ENCODE results near the gene G6PC1.

DNA sequence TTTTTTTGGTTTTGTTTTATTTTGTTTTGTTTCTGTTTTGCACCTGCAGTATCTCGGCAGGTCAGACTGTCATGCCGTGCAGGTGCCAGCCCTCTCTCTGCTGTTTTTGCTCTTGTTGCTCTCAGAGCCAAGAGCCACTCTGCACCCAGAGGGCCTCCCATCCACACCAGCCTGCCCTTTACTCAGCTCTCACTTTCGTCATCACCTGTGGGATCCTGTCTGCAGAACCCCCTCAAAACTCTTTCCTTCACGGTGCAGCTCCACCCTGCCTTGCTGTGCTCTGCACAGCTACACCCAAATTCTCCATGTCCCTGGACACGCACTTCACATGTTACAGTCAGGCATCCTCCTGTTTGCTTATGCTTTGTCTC lies 47.0 kb upstream of the G6PC1 start:
- TF ChIP-seq, protein P1, sequence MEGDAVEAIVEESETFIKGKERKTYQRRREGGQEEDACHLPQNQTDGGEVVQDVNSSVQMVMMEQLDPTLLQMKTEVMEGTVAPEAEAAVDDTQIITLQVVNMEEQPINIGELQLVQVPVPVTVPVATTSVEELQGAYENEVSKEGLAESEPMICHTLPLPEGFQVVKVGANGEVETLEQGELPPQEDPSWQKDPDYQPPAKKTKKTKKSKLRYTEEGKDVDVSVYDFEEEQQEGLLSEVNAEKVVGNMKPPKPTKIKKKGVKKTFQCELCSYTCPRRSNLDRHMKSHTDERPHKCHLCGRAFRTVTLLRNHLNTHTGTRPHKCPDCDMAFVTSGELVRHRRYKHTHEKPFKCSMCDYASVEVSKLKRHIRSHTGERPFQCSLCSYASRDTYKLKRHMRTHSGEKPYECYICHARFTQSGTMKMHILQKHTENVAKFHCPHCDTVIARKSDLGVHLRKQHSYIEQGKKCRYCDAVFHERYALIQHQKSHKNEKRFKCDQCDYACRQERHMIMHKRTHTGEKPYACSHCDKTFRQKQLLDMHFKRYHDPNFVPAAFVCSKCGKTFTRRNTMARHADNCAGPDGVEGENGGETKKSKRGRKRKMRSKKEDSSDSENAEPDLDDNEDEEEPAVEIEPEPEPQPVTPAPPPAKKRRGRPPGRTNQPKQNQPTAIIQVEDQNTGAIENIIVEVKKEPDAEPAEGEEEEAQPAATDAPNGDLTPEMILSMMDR (IDR thresholded peaks at IDR 0.05; ENCODE audit: insufficient read depth, low read length, poor library complexity, severe bottlenecking) = no peak
- no peak for TF ChIP-seq EZH2phosphoT487 (conservative IDR thresholded peaks at IDR 0.05; ENCODE audit: low read length)
